GM12874 (cell line): Measurements from ENCODE around the gene EFCAB14.

Source experiments
- CTCF ChIP-seq: IDR thresholded peaks from 2 replicates; pipeline ENCODE4 v1.5.1; 2011; ENCODE audit warnings: low read depth, mild to moderate bottlenecking, control low read depth, low read length, moderate library complexity; ENCODE audit not compliant: insufficient read depth

Gene EFCAB14

DNA sequence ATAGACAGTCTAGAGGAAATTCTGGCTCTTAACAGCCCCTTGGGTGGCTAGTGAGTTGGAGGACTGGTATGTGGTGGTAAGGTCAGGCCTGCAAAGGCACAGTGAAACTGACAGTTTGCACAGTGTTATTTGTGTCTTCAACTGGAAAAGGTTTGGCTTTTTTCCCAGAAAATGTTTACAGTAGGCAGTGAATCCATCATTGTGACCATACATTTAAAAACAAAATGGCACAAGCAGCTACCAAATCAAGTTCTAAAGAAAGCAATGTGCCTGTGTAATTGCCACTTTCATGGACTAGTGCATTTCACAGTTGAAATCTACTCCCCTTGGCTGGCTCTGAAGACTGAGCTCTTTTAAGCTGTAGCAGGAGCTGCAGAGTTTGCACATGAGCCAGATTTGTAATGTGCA lies 75.5 kb downstream of the EFCAB14 start:
- no peak for TF ChIP-seq CTCF

DNA sequence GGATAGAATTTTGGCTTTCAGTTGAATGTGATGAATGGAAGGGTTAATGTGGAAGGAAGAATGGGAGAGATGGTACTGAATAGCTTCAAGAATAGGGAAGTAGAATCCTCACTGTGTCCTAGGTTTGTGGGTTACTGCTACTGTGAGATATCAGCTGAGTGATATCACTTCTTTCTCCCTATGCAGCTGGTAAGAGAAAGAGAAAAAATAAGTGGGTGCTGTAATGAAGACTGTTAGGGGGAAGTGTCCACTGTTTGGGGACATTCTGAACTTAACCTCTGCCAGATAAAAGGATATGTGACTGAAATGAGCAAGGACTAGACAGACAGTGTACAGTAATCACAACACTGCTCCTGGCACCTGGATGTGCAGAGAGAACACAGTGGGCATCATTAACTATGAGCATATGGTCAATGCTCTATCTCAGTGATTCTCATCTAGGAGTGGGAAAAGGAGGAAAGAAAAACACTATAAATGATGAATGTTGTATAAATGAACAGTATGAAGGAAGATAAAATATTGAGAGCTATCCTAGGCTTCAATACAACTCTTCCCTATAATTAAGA lies 76.7 kb downstream of the EFCAB14 start:
- no peak for TF ChIP-seq CTCF

GRCh38 chr1:46639547-46639946 lies 79.4 kb downstream of the EFCAB14 start:
- no peak for TF ChIP-seq CTCF

- TF ChIP-seq CTCF: no peak
Observed at GRCh38 chr1:46638921-46639320, 80.0 kb downstream of the EFCAB14 start.

GRCh38 chr1:46637444-46638083 lies 81.3 kb downstream of the EFCAB14 start:
- TF ChIP-seq CTCF: no peak

- no peak for TF ChIP-seq CTCF
Observed at GRCh38 chr1:46635205-46635604, 83.7 kb downstream of the EFCAB14 start.

GRCh38 chr1:46630719-46631118 lies 88.2 kb downstream of the EFCAB14 start:
- TF ChIP-seq CTCF: no peak
